C4-2B (cell line): ENCODE data around the gene CEP170.
"Not testable (repeated sequence)": the region's sequence is repeated elsewhere in the genome, so short reads cannot be mapped to it uniquely, and the experiment has no call there.

Experiments used
- CTCF ChIP-seq: fragments of 450-650 bp; conservative IDR thresholded peaks from 2 replicates; pipeline ENCODE4 v1.5.1; 2017; ENCODE audit warnings: mild to moderate bottlenecking
- ZFX ChIP-seq: fragments of 450-650 bp; IDR thresholded peaks from 2 replicates; pipeline ENCODE4 v1.6.1; 2017

GRCh38 chr1:243104452-243104851 lies 150.6 kb downstream of the CEP170 start:
- TF ChIP-seq CTCF, ZFX: not testable (repeated sequence)
